Stimulated activated naive CD8-positive, alpha-beta T cell treated with anti-CD3 and anti-CD28 coated beads, Interleukin-15, Interleukin-2, amounts not matched to agents 100 U/mL and 50 U/mL, for 24 hours (primary cell): ENCODE measurements around the gene WDR41.
"Not testable (repeated sequence)": the region's sequence is repeated elsewhere in the genome, so short reads cannot be mapped to it uniquely, and the experiment has no call there.

ENCODE experiments used
- ATAC-seq: fragments of 150-1000 bp; cut with Tn5 transposase; one replicate; pipeline ENCODE4 v1.10.0; 2021
- DNase-seq: peaks from one replicate; pipeline ENCODE4 v3.0.0; 2021

WDR41 gene

GRCh38 chr5:77402796-77403195 is 89.3 kb downstream of the WDR41 start:
- ATAC-seq (no peak), DNase-seq (no peak)

DNA sequence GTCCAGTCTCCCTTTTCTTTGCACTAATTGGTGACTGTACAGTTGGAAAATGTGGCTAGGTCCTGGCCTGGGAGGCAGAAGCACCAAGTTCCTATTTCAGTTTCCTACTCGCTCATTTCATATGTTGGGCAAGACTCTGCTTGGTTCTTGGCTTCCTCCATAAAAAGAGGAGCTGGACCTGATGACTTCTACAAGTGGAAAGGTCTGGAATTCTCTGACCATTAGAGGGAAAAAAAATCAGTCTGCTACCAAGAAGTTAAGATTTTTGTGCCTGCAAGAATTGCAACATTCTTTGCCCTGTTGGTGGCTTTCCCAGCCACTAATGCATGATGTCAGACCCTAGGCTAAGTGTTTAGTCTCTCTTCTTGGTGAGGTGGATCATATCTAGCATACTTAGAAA is 91.5 kb downstream of the WDR41 start:
- ATAC-seq, result no peak
- DNase-seq, result no peak

GRCh38 chr5:77398896-77399295 is 93.2 kb downstream of the WDR41 start:
- no peak for ATAC-seq
- no peak for DNase-seq

GRCh38 chr5:77398458-77398857 is 93.7 kb downstream of the WDR41 start:
- ATAC-seq, result no peak
- no peak for DNase-seq

DNA sequence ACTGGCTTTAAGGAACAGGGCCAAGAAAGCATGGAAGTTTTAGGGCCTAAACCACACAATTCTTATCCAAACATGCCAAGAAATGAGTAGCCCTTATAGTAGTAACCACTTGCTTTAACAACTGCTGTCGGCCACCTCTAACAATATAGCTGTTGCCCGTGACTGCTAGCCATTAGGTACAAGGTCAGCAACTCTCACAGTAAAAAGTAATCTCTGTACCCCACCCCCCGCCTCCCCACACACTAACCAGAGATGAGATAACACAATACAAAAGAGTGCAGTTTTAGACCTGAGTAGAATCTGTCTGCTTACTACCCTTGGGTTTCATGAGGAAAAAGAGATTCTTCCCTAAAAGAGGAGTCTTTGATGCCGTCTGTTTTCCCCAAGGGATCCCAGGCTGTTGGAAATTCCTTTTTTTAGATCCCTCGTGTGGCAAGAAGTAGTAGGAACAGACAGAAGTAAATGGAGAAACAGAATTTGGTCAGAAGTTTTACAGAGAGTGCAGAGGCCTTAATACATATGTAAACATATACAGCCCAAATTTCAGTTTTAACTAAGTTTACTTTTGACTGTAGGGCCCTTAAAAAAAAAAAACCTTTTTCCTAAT is 94.3 kb downstream of the WDR41 start:
- DNase-seq (no peak), ATAC-seq (no peak)

- peak; percentile 32 for ATAC-seq
- no peak for DNase-seq
Measured at GRCh38 chr5:77396017-77396416, 96.1 kb downstream of the WDR41 start.

GRCh38 chr5:77394064-77394715 is 97.9 kb downstream of the WDR41 start:
- DNase-seq, result no peak
- ATAC-seq, result no peak

DNA sequence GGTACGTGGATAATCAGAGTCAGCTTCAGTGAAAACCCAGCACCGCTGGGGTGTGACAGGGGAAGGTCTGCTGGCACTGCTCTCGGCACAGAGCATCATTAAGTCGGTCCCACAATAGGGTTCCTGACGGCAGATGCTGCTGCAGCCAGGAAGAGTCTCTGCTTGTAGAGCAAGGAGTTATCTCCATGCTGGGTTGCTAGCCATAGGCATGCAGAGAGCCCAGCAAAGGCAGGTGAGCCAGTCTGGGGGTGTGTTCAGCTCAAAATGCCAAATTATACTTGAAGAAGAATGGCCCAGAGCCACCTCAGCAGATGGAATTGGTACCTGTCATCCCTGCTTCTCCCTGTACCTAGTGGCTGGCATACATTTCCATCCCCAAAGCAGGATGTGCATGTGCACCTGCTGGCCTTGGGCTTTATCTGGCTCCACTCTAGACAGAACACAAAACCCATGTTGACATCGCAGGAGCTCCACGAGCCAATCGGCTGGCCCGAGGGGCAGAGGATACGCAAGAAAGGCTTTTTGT is 100.8 kb downstream of the WDR41 start:
- no peak for ATAC-seq
- DNase-seq, result no peak

DNA sequence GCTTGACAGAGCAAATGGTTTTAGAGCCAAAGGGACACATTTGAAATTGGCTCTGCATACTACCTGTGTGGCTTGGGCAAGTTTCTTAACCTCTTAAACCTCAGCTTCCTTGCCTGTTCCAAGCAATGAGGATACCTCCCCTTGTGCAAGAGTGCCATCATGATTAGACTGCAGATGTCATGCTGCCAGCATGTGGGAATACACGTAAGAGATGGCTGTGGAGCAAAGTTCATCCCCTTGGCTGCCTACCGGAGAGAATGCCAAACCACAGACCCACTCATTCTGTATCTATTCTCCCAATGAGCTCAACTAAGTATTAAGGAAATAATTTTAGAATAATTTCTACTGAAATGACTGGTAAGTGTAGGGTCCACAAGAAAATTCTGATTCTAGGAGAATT is 101.3 kb downstream of the WDR41 start:
- ATAC-seq (no peak), DNase-seq (no peak)

GRCh38 chr5:77390221-77390620 is 101.9 kb downstream of the WDR41 start:
- DNase-seq (no peak), ATAC-seq (no peak)

DNA sequence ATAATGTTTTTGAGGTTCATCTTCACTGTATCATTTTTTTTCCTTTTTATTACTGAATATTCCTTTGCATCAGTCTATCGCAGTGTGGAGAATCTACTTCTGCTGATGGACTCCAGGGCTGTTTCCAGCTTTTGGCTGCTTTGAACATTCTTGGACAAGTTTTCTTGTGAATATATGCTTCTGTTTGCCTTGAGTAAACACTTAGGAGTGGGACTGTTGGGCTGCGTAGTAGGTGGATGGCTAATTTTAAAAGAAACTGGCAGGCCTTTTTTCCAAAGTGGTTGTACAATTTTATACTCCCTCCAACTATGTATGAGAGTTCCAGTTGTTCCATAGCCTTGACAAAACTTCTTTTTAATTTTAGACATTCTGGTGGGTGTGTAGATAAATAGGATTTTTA is 102.4 kb downstream of the WDR41 start:
- DNase-seq, result no peak
- ATAC-seq, result no peak

GRCh38 chr5:77386340-77386739 is 105.8 kb downstream of the WDR41 start:
- not testable (repeated sequence) for ATAC-seq, DNase-seq

- not testable (repeated sequence) for ATAC-seq, DNase-seq
Measured at GRCh38 chr5:77383336-77383735, 108.8 kb downstream of the WDR41 start.
